Non-pigmented ciliary epithelial cell (primary cell): ENCODE measurements around the gene PRMT3.
"Not testable (repeated sequence)": the region's sequence is repeated elsewhere in the genome, so short reads cannot be mapped to it uniquely, and the experiment has no call there.

Source experiments
- DNase-seq: peaks from one replicate; pipeline ENCODE4 v3.0.0-alpha.2; 2010; ENCODE audit warnings: low read depth

The PRMT3 gene

DNA sequence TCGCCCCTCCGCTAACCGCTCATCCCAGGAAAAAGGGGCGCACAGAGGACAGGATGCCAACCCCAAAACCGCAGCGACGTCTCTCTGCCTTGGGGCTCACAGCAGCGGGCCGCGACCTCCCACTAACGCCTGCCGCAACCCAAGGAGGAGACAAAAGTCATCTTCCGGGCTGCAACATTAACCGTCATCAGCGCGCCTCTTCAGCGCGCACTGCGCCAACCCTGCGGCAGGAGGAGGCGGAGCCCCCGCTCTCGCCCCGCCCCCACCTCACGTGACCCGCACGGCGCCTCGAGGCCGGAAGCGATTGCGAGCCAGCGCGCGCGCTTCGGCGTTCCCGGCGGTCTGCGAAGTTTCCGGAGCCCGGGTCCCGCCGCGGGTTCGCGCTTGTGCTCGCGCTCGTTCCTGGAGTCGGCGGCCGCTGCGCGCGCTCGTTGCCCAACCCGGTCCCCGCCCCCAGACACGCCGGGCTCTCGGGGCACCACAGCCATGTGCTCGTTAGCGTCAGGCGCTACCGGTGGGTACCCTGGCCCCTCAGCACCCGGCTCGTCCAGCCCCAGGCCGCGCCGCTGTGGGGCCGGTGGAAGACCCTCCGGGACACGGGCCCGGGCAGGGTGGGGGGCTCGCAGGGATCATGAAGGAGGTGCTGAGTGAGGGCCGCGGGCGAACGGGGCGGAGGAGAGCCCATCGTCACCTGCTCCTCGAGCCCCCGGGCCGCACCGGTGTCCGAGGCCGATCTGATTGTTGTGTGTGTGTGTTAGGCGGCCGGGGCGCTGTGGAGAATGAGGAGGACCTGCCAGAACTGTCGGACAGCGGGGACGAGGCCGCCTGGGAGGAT, at the start of gene PRMT3:
TSS of gene PRMT3 (plus strand) at position 456 of the 835 bp plus-strand sequence. CDS start at position 487, 31 bp downstream.
- DNase-seq: peak; percentile 55

DNA sequence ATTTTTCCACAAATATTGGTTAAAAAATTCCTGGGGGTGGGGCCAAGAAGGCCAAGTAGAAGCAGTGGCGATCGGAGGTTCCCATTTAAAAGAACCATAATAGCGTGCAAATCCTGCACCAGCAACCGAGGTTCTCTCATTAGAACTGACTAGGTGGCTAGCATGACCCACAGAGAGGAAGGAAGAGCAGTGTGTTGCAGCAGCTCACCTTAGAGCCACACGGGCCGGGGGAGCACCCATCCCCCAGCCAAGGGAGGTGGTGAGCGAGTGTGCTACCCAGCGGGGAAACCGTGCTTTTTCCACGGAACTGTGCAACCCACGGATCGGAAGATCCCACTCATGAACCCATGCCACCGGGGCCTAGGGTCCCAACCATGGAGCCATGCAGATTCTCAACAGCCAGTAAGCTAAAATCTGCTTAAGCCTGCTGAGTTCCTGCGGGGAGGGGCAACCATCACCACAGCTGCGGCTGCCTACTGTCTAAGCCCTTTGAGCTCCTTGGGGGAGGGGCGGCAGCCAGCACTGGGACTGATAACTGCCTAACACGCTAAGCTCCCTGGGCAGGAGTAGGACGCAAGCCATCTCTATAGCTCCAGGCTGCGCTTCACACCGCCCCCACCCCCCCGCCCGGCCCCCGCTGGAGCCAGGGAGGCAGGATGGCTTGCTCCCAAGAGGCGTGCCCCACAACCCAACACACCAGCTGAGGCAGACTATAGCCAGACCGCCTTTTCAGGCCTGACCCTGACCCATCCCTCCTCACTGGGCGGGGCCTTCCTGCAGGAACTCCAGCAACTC, 45.0 kb upstream of the PRMT3 start:
- DNase-seq: no peak

DNA sequence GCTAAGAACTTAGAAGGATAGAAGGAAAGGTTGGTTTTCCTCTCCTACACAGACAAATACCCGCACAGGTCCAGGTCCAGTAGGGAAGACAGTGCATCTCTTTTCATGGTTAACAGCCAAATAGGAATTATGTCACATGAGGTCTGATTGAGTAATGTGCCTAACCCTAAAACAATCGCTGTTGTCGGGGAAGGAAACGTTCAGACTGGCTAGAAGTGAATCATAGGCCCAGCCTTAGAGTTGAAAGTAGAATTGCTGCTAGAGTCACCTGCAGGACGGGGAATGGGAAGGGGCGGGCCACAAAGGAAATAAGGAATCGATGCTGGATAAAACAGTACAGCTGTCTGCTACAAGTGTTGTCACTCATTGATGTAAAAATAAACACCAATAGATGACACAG, 36.4 kb upstream of the PRMT3 start:
- no peak for DNase-seq

DNA sequence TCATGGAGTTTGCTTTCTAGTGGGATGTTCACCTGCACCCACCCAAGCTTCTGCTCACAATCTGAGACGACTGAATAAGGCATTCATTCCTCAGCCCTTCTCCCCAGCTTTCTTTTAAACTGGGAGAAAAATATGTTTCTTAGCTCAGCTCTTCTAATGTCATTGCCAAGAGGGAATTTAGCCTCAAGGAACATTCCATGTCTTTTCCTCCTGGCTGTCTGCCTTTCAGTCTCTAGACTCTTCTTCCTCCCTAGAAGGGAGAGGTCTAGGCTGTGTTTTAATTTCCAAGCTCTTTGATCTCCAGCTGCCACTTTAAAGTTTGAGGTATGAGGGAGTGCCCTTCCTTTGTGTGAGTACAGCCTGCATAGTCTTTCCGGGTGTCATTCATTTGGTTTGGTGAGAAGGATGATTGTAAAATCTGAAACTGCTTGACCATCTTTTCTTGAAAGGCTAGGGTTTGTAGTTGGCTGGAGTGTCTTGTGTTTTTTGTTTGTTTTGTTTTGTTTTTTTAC, 35.7 kb upstream of the PRMT3 start:
- no peak for DNase-seq

DNA sequence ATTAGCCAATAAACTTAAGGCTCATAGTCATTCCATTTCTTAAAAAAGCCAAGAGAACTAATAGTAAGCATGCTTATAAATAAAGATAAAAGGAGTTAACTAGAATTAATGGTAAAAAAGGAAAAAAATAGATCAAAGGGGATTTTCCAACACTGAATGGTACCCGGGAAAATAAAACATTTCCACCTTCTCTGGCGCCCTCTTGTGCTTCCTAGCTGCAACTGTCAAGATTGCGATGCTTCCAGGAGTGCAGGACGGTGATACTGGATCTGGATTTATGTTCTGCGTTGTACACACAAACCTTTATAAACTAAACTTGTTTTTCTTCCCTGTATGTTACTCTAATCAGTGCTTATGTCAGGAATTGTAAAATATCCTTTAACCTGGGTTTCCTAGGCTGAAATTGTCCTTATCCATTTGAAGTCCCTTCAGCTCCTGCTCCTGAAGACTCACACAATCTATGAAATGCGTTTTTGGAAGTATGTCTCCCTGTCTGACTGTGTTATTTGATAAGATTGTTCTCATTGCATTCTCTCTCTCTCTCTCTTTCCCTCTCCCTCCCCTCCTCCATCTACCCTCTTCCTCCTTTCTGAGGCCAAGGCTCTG, 33.6 kb upstream of the PRMT3 start:
- no peak for DNase-seq

DNA sequence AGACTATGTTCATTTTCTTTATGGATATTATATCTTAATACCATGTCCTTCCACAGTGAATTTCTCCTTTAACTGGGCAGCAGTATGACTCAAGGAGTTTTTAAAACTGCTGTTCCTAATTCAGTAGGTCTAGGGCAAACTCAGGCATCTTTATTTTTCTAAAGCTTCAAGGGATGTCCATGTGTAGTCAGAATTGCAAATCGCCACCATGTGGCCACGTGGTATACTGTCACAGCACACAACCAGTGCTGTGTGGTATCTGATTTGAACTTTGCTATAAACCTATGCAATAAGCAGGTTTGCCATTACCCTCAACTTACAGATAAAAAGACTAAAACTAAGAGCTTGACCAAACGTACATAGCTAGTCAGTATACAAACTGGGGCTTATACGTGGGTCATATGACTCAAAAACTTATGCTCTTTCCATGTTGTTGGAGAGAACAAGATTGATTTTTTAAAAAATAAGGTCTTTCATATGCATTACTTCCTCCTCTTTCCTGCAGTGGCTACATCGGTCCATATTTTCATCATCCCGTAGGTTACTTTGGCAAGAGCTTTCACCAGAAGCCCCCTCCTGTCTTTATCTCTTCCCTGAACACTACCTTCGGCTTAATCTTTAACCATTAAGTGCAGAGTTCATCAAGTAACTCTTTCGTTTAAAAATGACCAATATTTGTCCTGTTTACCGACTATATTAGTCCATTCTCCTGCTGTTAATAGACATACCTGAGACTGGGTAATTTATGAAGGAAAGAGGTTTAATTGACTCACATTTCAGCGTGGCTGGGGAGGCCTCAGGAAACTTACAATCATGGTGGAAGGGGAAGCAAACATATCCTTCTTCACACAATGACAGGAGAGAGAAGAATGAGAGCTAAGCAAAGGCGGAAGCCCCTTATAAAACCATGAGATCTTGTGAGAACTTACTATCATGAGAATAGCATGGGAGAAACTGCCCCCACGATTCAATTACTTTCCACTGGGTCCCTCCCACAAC, 32.0 kb upstream of the PRMT3 start:
- no peak for DNase-seq

DNA sequence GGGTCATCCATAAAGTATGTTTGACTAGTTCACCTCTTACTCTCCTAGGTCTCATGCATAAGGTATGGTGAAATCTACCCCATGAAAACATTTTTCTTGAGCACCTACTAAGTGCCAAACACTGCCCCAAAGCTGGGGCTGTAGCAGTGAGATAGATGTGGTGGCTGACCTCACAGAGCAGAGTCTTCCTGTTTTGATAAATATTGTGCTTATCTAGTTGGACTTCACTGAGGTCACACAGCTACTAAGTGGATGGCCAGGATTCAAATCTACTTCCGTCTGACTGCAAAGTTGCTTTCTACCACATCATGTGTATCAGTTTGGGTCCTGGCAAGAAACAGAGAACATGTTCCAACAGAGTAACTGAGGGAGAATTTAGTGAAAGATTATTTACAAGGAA, 30.4 kb upstream of the PRMT3 start:
- DNase-seq: no peak

DNA sequence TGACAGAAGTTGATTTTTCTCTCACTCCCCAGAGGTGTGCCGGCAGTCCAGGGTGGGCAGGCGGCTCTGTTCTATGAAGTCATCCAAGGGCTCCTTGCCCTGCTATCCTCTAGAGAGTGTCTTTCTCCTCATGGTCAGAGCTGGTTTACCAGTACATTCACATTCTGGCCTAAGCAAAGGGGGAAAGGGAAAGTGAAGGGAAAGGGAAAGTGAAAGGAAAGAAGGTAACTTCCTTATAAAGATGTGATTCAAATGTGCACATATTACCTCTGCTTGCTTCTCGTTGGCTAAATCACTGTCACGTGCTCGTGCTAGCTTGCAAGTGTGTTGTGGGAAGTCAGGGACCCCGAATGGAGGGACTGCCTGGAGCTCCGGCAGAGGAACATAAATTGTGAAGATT, 26.9 kb upstream of the PRMT3 start:
- DNase-seq: no peak

DNA sequence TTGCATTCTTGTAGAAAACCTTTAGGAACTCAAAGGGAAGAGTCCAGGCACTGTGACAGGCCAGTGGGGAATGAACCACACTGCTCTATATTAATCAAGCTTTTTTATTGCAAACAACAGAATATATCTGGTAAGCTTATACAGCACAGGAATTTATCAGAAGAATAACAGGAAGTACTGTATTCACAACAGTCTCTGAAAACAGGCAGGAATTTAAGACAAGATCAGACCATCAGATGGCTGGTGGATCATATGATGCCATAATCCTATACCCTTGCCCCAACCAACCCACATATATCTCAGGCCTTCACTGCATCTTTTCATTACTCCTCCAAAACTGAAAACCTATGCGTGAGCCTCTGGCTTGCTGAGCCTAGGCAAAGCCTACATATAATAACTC, 25.0 kb upstream of the PRMT3 start:
- no peak for DNase-seq

DNA sequence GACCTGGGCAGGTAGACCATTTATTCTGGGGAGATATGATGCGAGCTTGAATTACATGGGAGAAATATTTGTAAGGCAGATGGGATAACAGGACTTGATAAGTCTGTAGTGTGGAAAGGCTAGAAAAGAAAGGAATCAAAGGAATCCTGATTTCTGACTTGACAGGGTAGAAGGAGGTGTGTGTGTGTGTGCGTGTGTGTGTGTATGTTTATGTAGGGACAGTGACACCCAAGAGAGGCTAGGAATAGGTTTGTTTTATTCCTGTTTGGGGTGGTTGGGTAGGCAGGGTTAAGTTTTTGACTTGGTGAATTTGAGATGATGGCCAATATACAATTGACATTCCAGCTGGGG, 24.4 kb upstream of the PRMT3 start:
- DNase-seq: no peak

DNA sequence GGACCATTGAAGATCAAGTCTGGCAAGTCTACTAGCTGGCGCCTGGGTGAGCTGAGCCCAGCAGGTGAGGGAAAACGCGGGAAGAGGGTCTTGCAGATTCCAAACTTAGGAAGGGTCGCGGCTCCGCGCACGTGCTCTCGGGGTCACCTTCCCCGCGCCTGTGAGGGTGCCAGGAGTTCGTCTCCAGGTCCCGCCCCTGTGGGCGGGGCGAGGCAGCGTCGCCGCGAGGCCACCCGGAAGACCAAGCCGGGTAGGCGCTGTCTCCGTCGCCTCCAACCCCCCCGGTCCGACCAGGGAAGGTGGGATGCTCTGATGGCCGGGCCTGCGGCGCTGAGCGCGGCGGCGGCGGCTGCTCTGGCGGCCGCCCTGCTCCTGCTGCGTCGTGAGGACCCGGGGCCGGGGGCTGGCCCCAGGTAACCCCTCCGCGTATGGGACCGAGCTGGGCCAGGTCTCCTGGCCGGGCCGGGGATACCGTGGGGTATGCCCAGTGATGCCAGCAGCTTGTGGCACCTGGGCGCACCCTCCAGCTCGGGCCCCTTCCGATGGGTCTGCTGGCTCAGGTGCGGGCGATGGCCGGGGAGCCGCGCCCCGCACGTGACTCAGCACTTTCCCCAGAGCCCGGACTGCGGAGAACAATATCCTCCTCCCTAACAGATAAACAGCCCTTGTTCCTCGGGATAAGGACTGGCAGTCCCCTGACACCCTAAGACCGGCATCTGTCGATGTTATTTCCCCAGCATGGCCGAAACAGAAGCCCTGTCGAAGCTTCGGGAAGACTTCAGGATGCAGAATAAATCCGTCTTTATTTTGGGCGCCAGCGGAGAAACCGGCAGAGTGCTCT, 23.8 kb upstream of the PRMT3 start, which contains the start of gene HTATIP2:
TSS of gene HTATIP2 (plus strand) at position 215 of the 841 bp plus-strand sequence. CDS start at position 739, 524 bp downstream.
- no peak for DNase-seq

DNA sequence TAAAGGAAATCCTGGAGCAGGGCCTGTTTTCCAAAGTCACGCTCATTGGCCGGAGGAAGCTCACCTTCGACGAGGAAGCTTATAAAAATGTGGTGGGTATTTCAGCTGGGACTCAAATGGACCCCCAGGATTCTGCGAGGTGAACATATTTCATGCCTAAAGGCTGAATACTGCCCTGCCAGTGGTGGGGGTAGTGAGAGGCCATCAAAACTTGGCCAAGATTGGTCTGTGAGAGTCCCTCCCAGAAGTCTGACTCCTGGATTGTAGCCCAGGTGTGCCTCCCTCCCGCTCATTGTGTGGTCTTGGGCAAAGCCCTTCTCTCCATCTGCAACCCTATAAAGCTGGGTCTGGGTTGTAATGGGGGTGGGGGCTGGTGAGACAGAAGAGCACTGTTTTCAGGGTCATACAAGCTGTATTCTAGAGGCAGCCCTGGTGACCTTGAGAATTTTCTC, 23.1 kb upstream of the PRMT3 start:
- DNase-seq: no peak

DNA sequence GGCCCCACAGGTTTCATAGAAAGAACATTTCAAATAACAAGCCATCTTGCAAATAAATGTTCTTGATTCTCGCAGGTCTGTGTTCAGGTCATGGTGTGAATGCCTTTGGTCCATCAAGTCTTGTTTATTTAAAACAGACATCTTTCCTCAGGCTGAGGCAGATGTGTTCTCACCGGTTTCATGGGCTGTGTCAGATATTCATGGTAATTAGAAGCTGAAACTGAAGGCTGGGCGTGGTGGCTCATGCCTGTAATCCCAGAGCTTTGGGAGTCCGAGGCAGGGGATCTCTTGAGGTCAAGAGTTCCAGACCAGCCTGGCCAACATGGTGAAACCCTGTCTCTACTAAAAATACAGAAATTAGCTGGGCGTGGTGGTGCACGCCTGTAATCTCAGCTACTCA, 22.1 kb upstream of the PRMT3 start:
- DNase-seq: not testable (repeated sequence)

DNA sequence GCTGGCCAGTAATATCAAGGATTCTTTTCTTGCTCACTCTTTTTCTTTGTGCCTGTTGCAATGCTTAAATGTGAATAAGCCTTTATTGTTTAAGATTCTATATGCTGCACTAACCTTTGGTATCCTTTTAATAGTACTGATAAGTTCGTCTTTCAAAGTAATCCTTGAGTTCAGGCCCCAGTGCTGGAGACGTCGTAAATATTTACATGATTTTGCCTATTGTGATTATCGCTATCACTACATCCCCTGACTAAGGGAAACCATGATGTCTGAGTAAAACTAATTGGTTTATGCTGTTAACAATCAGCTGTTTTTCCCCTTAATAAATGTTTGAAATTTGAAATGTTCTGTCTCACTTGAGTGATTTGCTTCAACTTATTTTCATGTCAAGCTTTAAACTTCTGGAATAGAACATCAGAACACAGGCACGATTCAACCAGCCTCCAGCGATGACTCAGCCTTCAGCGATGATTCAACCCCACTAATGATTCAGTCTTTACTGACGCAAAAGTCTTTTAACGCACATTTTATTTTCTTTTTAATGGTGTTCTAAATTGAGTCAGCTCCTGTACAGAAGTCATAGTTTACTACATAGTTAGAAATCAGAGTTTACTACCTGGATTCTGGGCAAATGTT, 20.1 kb upstream of the PRMT3 start:
- peak; percentile 65 for DNase-seq

DNA sequence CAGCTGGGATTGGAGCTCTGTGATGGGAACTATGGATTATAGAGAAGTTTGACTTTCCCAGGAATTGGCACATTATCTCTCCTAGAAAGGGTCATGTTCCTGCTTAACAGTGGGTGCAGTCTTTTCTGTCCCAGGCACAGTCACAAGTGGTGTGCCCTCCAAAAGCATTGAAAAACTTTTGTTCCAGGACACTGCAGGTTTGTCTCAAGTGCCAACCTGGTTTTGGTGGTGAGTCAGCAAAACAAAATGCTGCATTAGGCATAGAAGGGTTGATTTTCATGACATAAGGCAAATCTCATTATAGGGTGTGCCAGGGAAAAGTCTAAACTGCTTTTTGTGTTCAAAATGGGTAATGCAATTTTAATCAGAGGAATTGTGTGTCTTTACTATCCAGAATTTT, 19.1 kb upstream of the PRMT3 start:
- DNase-seq: no peak

DNA sequence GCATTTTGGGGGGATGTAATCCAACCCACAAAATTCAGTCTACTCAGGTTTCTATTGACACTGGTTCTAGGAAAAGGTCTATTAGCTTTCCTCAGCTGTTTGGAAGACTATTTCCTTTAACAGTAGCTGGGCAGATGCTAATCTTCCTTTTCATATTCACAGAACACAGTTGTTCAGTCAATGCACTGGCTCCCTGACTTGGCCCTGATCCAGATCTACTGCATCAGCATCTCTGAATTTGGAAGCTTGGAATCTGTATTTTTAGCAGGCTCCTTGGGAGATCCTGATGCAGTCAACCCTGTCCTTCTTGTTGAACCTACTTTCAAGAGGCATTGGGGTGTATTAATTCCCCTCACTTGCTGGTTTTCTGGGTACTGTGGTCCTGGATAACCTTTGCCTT, 17.7 kb upstream of the PRMT3 start:
- DNase-seq: no peak

DNA sequence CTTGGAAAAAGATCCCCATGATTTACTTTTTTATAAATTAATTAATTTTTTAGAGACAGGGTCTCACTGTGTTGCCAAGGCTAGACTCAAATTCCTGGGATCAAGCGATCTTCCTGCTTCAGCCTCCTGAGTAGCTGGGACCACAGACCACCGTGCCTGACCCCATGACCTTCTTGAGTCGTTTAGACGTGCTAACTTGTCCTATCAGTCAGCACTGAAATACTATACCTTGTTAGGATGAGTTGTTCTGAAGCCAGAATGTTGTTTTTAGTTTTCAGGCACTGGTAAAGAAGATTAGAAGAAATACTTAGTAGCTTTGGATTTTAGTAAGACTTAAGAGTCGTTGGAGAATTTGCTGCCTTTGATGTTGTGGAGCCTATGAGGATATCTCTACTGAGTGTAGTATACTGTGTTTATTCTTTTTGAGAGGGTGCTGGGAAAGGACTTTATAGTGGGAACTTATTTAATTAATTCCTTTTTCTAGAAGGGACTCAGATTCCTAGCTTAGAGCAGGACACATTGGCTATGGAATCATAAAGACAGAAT, 15.4 kb upstream of the PRMT3 start:
- DNase-seq: no peak

DNA sequence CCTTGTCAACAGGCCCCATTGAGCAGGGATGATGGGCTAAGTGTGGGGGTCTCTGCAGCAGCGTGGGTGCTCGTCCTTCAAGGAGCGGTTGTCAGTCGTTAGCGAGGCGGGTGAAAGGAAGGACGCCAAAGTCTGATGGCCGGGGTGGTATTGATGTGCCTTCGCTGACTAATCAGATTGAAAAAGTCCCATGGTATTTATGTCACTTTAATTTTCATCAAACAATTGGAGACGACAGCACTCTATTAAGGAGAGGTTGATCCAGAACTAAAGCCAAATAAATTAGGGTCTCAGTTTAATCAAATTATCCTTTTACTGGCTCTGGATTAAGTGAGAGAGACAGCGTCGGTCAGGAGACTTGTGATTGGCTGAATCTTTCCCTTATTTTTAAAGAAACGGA, 14.4 kb upstream of the PRMT3 start:
- no peak for DNase-seq

DNA sequence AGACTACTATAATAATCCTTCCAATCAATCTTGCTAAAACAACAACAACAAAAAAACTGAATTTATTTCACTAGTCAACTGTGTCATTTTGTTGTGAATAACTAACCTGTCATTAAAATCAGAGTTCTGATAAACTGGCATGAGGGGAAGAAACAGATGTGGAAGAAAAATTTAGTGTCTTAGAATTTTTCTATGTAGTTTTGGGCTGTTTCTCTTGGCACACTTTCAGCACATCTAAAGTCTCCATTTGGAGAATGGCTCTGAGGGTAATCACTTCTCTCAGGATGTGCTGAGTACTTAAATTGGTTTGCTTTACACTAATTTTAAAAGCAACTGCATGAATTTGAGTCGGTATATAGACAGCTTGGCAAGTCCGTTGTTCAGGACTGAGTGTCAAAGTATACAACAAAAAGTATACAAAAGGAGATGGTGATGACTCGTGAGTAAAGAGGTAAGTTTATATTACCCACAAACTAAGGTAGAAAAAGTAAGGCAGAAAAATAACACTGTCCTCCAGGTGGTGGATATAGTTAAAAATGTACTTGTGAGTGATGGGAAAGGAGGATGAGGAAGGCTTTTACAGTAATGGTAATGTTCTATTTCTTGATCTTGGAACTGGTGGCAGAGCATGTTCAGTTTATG, 13.8 kb upstream of the PRMT3 start:
- no peak for DNase-seq
